Measurements from ENCODE around the gene KIF6.
A peak's percentile ranks its signal among the peaks of the same experiment; 100 is the strongest.

The KIF6 gene

GRCh38 chr6:39339096-39339867 lies 385.9 kb downstream of the KIF6 start:
- DNase-seq: no peak

GRCh38 chr6:39338397-39338796 lies 386.8 kb downstream of the KIF6 start:
- no peak for DNase-seq

- DNase-seq: no peak
Measured at GRCh38 chr6:39335780-39336545, 389.2 kb downstream of the KIF6 start.

- DNase-seq: no peak
Measured at GRCh38 chr6:39333644-39334438, 391.4 kb downstream of the KIF6 start.

GRCh38 chr6:39330476-39330875 lies 394.7 kb downstream of the KIF6 start:
- no peak for DNase-seq

GRCh38 chr6:39330057-39330456 lies 395.2 kb downstream of the KIF6 start:
- no peak for DNase-seq

- no peak for DNase-seq
Measured at GRCh38 chr6:39328066-39328465, 397.1 kb downstream of the KIF6 start.

- no peak for DNase-seq
Measured at GRCh38 chr6:39327507-39327906, 397.7 kb downstream of the KIF6 start.

- DNase-seq: no peak
Measured at GRCh38 chr6:39322306-39322850, 402.8 kb downstream of the KIF6 start, which contains the start of gene KCNK16. KCNK16 (minus strand) TSS chr6:39322702; CDS start chr6:39322540, 162 bp downstream.

- DNase-seq: no peak
Measured at GRCh38 chr6:39321761-39322160, 403.4 kb downstream of the KIF6 start.

- no peak for DNase-seq
Measured at GRCh38 chr6:39320363-39320984, 404.7 kb downstream of the KIF6 start.

GRCh38 chr6:39319621-39320362 lies 405.4 kb downstream of the KIF6 start:
- no peak for DNase-seq

- DNase-seq: no peak
Measured at GRCh38 chr6:39317256-39317655, 408.0 kb downstream of the KIF6 start.

GRCh38 chr6:39314273-39314795 lies 410.9 kb downstream of the KIF6 start, which contains the start of gene KCNK17:
KCNK17 (minus strand) TSS chr6:39314419; CDS start chr6:39314320, 99 bp downstream.
- no peak for DNase-seq

GRCh38 chr6:39313526-39314272 lies 411.5 kb downstream of the KIF6 start:
- no peak for DNase-seq

GRCh38 chr6:39312912-39313525 lies 412.2 kb downstream of the KIF6 start:
- no peak for DNase-seq

GRCh38 chr6:39310542-39310941 lies 414.7 kb downstream of the KIF6 start:
- DNase-seq: no peak

- DNase-seq: peak; percentile 15
Measured at GRCh38 chr6:39309942-39310531, 415.2 kb downstream of the KIF6 start.

GRCh38 chr6:39307462-39307861 lies 417.7 kb downstream of the KIF6 start:
- DNase-seq: no peak

GRCh38 chr6:39304951-39305350 lies 420.3 kb downstream of the KIF6 start:
- DNase-seq: no peak
